ENCODE data around the gene STX3.

- TF ChIP-seq POLR2A (IDR thresholded peaks at IDR 0.05) (no peak), CTCF (IDR thresholded peaks at IDR 0.05) (no peak)
These were observed 35.6 kb upstream of the STX3 start for GRCh38 chr11:59719556-59719955.
